Muscle layer of colon (tissue), 2 donors: ENCODE results near the gene GOLGA8A.
"Not testable (repeated sequence)": the region's sequence is repeated elsewhere in the genome, so short reads cannot be mapped to it uniquely, and the experiment has no call there.

Experiments
- H3K27ac ChIP-seq: one replicate; pipeline ENCODE4 v1.7.0; 2013; ENCODE audit warnings: low read depth, mild to moderate bottlenecking, low read length, moderate library complexity
- H3K27me3 ChIP-seq, 2 donors: one replicate each; pipeline ENCODE4 v1.7.0; 2013; ENCODE audit warnings: low read length in 2 of 2, mild to moderate bottlenecking in 2 of 2; ENCODE audit not compliant: insufficient read depth in 2 of 2, control insufficient read depth in 1 of 2
- H3K36me3 ChIP-seq: one replicate; pipeline ENCODE4 v1.7.0; 2013; ENCODE audit warnings: mild to moderate bottlenecking, low read length; ENCODE audit not compliant: insufficient read depth
- H3K4me1 ChIP-seq: one replicate; pipeline ENCODE4 v1.7.0; 2013; ENCODE audit warnings: mild to moderate bottlenecking, low read length; ENCODE audit not compliant: insufficient read depth
- H3K4me3 ChIP-seq, 2 donors: one replicate each; pipeline ENCODE4 v1.7.0; 2013; ENCODE audit warnings: low read length in 2 of 2, low read depth in 1 of 2, mild to moderate bottlenecking in 1 of 2, moderate library complexity in 1 of 2
- H3K9ac ChIP-seq: one replicate; pipeline ENCODE4 v1.7.0; 2013; ENCODE audit warnings: low read length
- H3K9me3 ChIP-seq: one replicate; pipeline ENCODE4 v1.7.0; 2013; ENCODE audit warnings: mild to moderate bottlenecking, low read length
- donor health status: abdominal sarcoma.
- donor health status: Adenocarcinoma of cecum.

The GOLGA8A gene

GRCh38 chr15:34436956-34437442 lies 609 bp downstream of the GOLGA8A start:
- H3K27me3 ChIP-seq = no peaks in the 10 kb centered on the region
- no peaks in the 10 kb centered on the region for H3K9me3 ChIP-seq

GRCh38 chr15:34436126-34436955 lies 1.3 kb downstream of the GOLGA8A start:
- H3K4me1 ChIP-seq = peaks cover 10% of the 10 kb centered on the region
- peak overlapping the region; percentile 14 for H3K27ac ChIP-seq
- no peak overlapping the region for H3K9ac ChIP-seq

More at GRCh38 chr15:34436956-34437442, 609 bp downstream of the GOLGA8A start:
- Histone ChIP-seq H3K36me3 (no peaks in the 10 kb centered on the region), H3K4me1 (peaks cover 10% of the 10 kb centered on the region), H3K27ac (peak overlapping the region; percentile 14), H3K9ac (no peak overlapping the region), H3K4me3 (peak overlapping the region; percentile 45 to 60)

GRCh38 chr15:34435658-34436057 lies 1.9 kb downstream of the GOLGA8A start:
- Histone ChIP-seq H3K36me3 (no peaks in the 10 kb centered on the region), H3K9me3 (no peaks in the 10 kb centered on the region), H3K9ac (no peak overlapping the region), H3K27ac (no peak overlapping the region), H3K4me3 (peak overlapping the region in 1 of 2 donors; percentile 60), H3K4me1 (peaks cover 10% of the 10 kb centered on the region), H3K27me3 (no peaks in the 10 kb centered on the region)

More at GRCh38 chr15:34436126-34436955, 1.3 kb downstream of the GOLGA8A start:
- Histone ChIP-seq H3K27me3 (no peaks in the 10 kb centered on the region), H3K9me3 (no peaks in the 10 kb centered on the region), H3K4me3 (peak overlapping the region; percentile 45 to 60), H3K36me3 (no peaks in the 10 kb centered on the region)

GRCh38 chr15:34434627-34435305 lies 2.8 kb downstream of the GOLGA8A start:
- H3K27ac ChIP-seq = no peak overlapping the region
- peaks cover 10% of the 10 kb centered on the region for H3K4me1 ChIP-seq
- no peak overlapping the region for H3K4me3 ChIP-seq
- H3K9ac ChIP-seq = no peak overlapping the region
- H3K27me3 ChIP-seq = no peaks in the 10 kb centered on the region
- no peaks in the 10 kb centered on the region for H3K9me3 ChIP-seq
- H3K36me3 ChIP-seq = no peaks in the 10 kb centered on the region

GRCh38 chr15:34433956-34434626 lies 3.5 kb downstream of the GOLGA8A start:
- not testable (repeated sequence) for H3K9me3 ChIP-seq, H3K27ac ChIP-seq, H3K4me3 ChIP-seq, H3K9ac ChIP-seq, H3K36me3 ChIP-seq, H3K27me3 ChIP-seq
- peaks cover 10% of the 10 kb centered on the region for H3K4me1 ChIP-seq

- H3K4me1 ChIP-seq, H3K36me3 ChIP-seq, H3K27ac ChIP-seq, H3K9ac ChIP-seq, H3K9me3 ChIP-seq, H3K27me3 ChIP-seq, H3K4me3 ChIP-seq: not testable (repeated sequence)
These were observed 7.0 kb downstream of the GOLGA8A start for GRCh38 chr15:34430642-34431041.

GRCh38 chr15:34423425-34424090 lies 14.1 kb downstream of the GOLGA8A start:
- H3K27me3 ChIP-seq, H3K27ac ChIP-seq, H3K4me3 ChIP-seq, H3K9me3 ChIP-seq, H3K9ac ChIP-seq, H3K36me3 ChIP-seq, H3K4me1 ChIP-seq: not testable (repeated sequence)

- H3K36me3 ChIP-seq, H3K27ac ChIP-seq, H3K4me3 ChIP-seq, H3K27me3 ChIP-seq, H3K4me1 ChIP-seq, H3K9ac ChIP-seq, H3K9me3 ChIP-seq: not testable (repeated sequence)
These were observed 16.7 kb downstream of the GOLGA8A start for GRCh38 chr15:34420953-34421352.

- H3K4me3 ChIP-seq, H3K9me3 ChIP-seq, H3K4me1 ChIP-seq, H3K27me3 ChIP-seq, H3K9ac ChIP-seq, H3K27ac ChIP-seq, H3K36me3 ChIP-seq: not testable (repeated sequence)
These were observed 19.2 kb downstream of the GOLGA8A start for GRCh38 chr15:34418435-34418834.

GRCh38 chr15:34409511-34409910 lies 28.1 kb downstream of the GOLGA8A start:
- not testable (repeated sequence) for H3K4me3 ChIP-seq, H3K4me1 ChIP-seq, H3K9me3 ChIP-seq, H3K36me3 ChIP-seq, H3K27me3 ChIP-seq, H3K27ac ChIP-seq, H3K9ac ChIP-seq

GRCh38 chr15:34408973-34409372 lies 28.6 kb downstream of the GOLGA8A start:
- H3K9ac ChIP-seq, H3K4me3 ChIP-seq, H3K4me1 ChIP-seq, H3K27me3 ChIP-seq, H3K27ac ChIP-seq, H3K36me3 ChIP-seq, H3K9me3 ChIP-seq: not testable (repeated sequence)
